Inferior parietal cortex (tissue), 1 donor: ENCODE measurements around the gene CDKN2B-AS1.
A peak's percentile ranks its signal among the peaks of the same experiment; 100 is the strongest.

Experiments
- DNase-seq: peaks from one replicate; pipeline ENCODE4 v3.0.0-alpha.2; 2016; ENCODE audit errors: extremely low spot score

Gene CDKN2B-AS1

GRCh38 chr9:22084336-22085035, 89.9 kb downstream of the CDKN2B-AS1 start:
- DNase-seq: no peak

- DNase-seq: no peak
Observed at GRCh38 chr9:22088053-22088716, 93.6 kb downstream of the CDKN2B-AS1 start.

GRCh38 chr9:22088717-22089061, 94.1 kb downstream of the CDKN2B-AS1 start:
- no peak for DNase-seq

- no peak for DNase-seq
Observed at GRCh38 chr9:22097707-22098106, 103.1 kb downstream of the CDKN2B-AS1 start.

- DNase-seq: peak; percentile 6
Observed at GRCh38 chr9:22098643-22099332, 104.2 kb downstream of the CDKN2B-AS1 start.

- no peak for DNase-seq
Observed at GRCh38 chr9:22100626-22101025, 106.0 kb downstream of the CDKN2B-AS1 start.

GRCh38 chr9:22102146-22103053, 107.8 kb downstream of the CDKN2B-AS1 start:
- no peak for DNase-seq

GRCh38 chr9:22103685-22104575, 109.3 kb downstream of the CDKN2B-AS1 start:
- no peak for DNase-seq

GRCh38 chr9:22105005-22105722, 110.6 kb downstream of the CDKN2B-AS1 start:
- DNase-seq: no peak

- no peak for DNase-seq
Observed at GRCh38 chr9:22107202-22108045, 112.8 kb downstream of the CDKN2B-AS1 start.

- no peak for DNase-seq
Observed at GRCh38 chr9:22108581-22109370, 114.2 kb downstream of the CDKN2B-AS1 start.

GRCh38 chr9:22111176-22111953, 116.8 kb downstream of the CDKN2B-AS1 start:
- DNase-seq: no peak

GRCh38 chr9:22111954-22112247, 117.3 kb downstream of the CDKN2B-AS1 start:
- no peak for DNase-seq

- DNase-seq: no peak
Observed at GRCh38 chr9:22112870-22113821, 118.6 kb downstream of the CDKN2B-AS1 start.

- no peak for DNase-seq
Observed at GRCh38 chr9:22114956-22115355, 120.4 kb downstream of the CDKN2B-AS1 start.

GRCh38 chr9:22116758-22117157, 122.2 kb downstream of the CDKN2B-AS1 start:
- no peak for DNase-seq
